HEK293T (cell line): ENCODE results near the gene RAB3IL1.

ENCODE experiments used
- BHLHE40 ChIP-seq: fragments of 450-650 bp; IDR thresholded peaks from 2 replicates; pipeline ENCODE4 v1.6.1; 2016; ENCODE audit warnings: mild to moderate bottlenecking, moderate library complexity, borderline replicate concordance
- CTBP1 ChIP-seq: fragments of 450-650 bp; IDR thresholded peaks from 2 replicates; pipeline ENCODE4 v1.6.1; 2016; ENCODE audit warnings: borderline replicate concordance
- FOXA1 ChIP-seq: fragments of 450-650 bp; IDR thresholded peaks from 2 replicates; pipeline ENCODE4 v1.6.1; 2016; ENCODE audit warnings: mild to moderate bottlenecking
- FOXK2 ChIP-seq: fragments of 450-650 bp; IDR thresholded peaks from 2 replicates; pipeline ENCODE4 v1.6.1; 2016; ENCODE audit warnings: mild to moderate bottlenecking
- FOXM1 ChIP-seq: fragments of 450-650 bp; IDR thresholded peaks from 2 replicates; pipeline ENCODE4 v1.6.1; 2017; ENCODE audit warnings: mild to moderate bottlenecking, borderline replicate concordance
- LEF1 ChIP-seq: fragments of 450-650 bp; IDR thresholded peaks from 2 replicates; pipeline ENCODE4 v1.6.1; 2017; ENCODE audit warnings: mild to moderate bottlenecking, borderline replicate concordance
- PKNOX1 ChIP-seq: fragments of 450-650 bp; IDR thresholded peaks from 2 replicates; pipeline ENCODE4 v1.6.1; 2016
- SP1 ChIP-seq: fragments of 450-650 bp; IDR thresholded peaks from 2 replicates; pipeline ENCODE4 v1.6.1; 2017
- SUZ12 ChIP-seq: fragments of 450-650 bp; IDR thresholded peaks from 2 replicates; pipeline ENCODE4 v1.6.1; 2016; ENCODE audit warnings: mild to moderate bottlenecking
- TARDBP ChIP-seq: fragments of 450-650 bp; IDR thresholded peaks from 2 replicates; pipeline ENCODE4 v1.6.1; 2016

GRCh38 chr11:61854966-61855714 lies 62.2 kb downstream of the RAB3IL1 start:
- TF ChIP-seq SUZ12 (no peak), SP1 (no peak), BHLHE40 (no peak), FOXM1 (no peak), LEF1 (no peak), TARDBP (no peak), CTBP1 (no peak), FOXA1 (no peak), FOXK2 (no peak), PKNOX1 (no peak)
